HG03139 (cell line): ENCODE measurements around the gene CLEC4M.
"Not testable (repeated sequence)": the region's sequence is repeated elsewhere in the genome, so short reads cannot be mapped to it uniquely, and the experiment has no call there.

Source experiments
- ATAC-seq: cut with Tn5 transposase; IDR thresholded peaks from one replicate; pipeline ENCODE4 v1.9.1; 2021; ENCODE audit not compliant: unreplicated experiment

CLEC4M gene

GRCh38 chr19:7769171-7769570 lies 6.1 kb downstream of the CLEC4M start:
- no peak for ATAC-seq

- ATAC-seq: no peak
These were observed 8.0 kb downstream of the CLEC4M start for GRCh38 chr19:7771072-7771471.

- ATAC-seq: no peak
These were observed 9.8 kb downstream of the CLEC4M start for GRCh38 chr19:7772752-7773291.

GRCh38 chr19:7773841-7774240 lies 10.8 kb downstream of the CLEC4M start:
- no peak for ATAC-seq

- ATAC-seq: no peak
These were observed 12.7 kb downstream of the CLEC4M start for GRCh38 chr19:7775761-7776160.

GRCh38 chr19:7778081-7778480 lies 15.0 kb downstream of the CLEC4M start:
- ATAC-seq: no peak

GRCh38 chr19:7779631-7780486 lies 16.8 kb downstream of the CLEC4M start:
- no peak for ATAC-seq

GRCh38 chr19:7781157-7781556 lies 18.1 kb downstream of the CLEC4M start:
- no peak for ATAC-seq

- ATAC-seq: no peak
These were observed 21.0 kb downstream of the CLEC4M start for GRCh38 chr19:7783991-7784423.

GRCh38 chr19:7784856-7785255 lies 21.8 kb downstream of the CLEC4M start:
- ATAC-seq: no peak

GRCh38 chr19:7787141-7787540 lies 24.1 kb downstream of the CLEC4M start:
- ATAC-seq: no peak

- ATAC-seq: no peak
These were observed 24.6 kb downstream of the CLEC4M start for GRCh38 chr19:7787602-7788177.

GRCh38 chr19:7788178-7788932 lies 25.3 kb downstream of the CLEC4M start:
- no peak for ATAC-seq

GRCh38 chr19:7788933-7789323 lies 25.9 kb downstream of the CLEC4M start:
- no peak for ATAC-seq

GRCh38 chr19:7789447-7789846 lies 26.4 kb downstream of the CLEC4M start:
- no peak for ATAC-seq

- ATAC-seq: no peak
These were observed 27.4 kb downstream of the CLEC4M start for GRCh38 chr19:7790416-7790815.

- ATAC-seq: no peak
These were observed 29.2 kb downstream of the CLEC4M start for GRCh38 chr19:7792281-7792680.

- ATAC-seq: not testable (repeated sequence)
These were observed 29.7 kb downstream of the CLEC4M start for GRCh38 chr19:7792701-7793100.

- no peak for ATAC-seq
These were observed 30.4 kb downstream of the CLEC4M start for GRCh38 chr19:7793493-7793892.

- ATAC-seq: no peak
These were observed 32.6 kb downstream of the CLEC4M start for GRCh38 chr19:7795555-7796161.
